Measurements from ENCODE around the gene TMEM132E. TPM values are rescaled to one million over a fixed set of nuclear protein-coding genes. Genes with fewer than 3 reads are reported as not detected.

The TMEM132E gene
- total RNA-seq, 1 experiment from 2014 or later = 0.04 TPM

GRCh38 chr17:34637041-34637547 is 57.7 kb downstream of the TMEM132E start:
- Histone ChIP-seq H3K27me3 (replicated peaks; ENCODE audit: insufficient read depth, low read depth, low read length, poor library complexity) (no peaks in the 10 kb centered on the region), H3K36me3 (ENCODE audit: insufficient read depth, low read length, poor library complexity, severe bottlenecking) (no peaks in the 10 kb centered on the region), H3K27ac (ENCODE audit: low read depth, low read length, poor library complexity, severe bottlenecking) (no peak overlapping the region), H3K4me3 (ENCODE audit: low read depth, low read length, poor library complexity, severe bottlenecking) (no peak overlapping the region), H3K4me1 (ENCODE audit: insufficient read depth, low read length, poor library complexity, severe bottlenecking) (no peaks in the 10 kb centered on the region), H3K9me3 (ENCODE audit: low read depth, low read length, poor library complexity, severe bottlenecking) (no peaks in the 10 kb centered on the region)
- CTCF ChIA-PET = interaction anchor here (0.6 to 0.9 kb wide), 2 partner anchors 52 to 470 kb away, joined by 3 to 8 read pairs; no protein-coding TSS in a partner anchor
- TF ChIP-seq EZH2 (IDR thresholded peaks at IDR 0.05; ENCODE audit: borderline replicate concordance, low read depth, low read length, poor library complexity, severe bottlenecking) (no peak), CTCF (conservative IDR thresholded peaks at IDR 0.05; ENCODE audit: low read depth, low read length) (no peak)
- POLR2A ChIA-PET (ENCODE audit: low non-redundant PET) = no interaction called here
- intact Hi-C loops (cut with micrococcal nuclease; ENCODE audit: unreplicated experiment) = no loop called here
- no TSS peak for BruUV-seq (replicated peaks)
- no peak for DNase-seq (ENCODE audit: low spot score)

GRCh38 chr17:34637548-34638525 is 58.5 kb downstream of the TMEM132E start:
- no peaks in the 10 kb centered on the region for H3K27me3 ChIP-seq (replicated peaks; ENCODE audit: insufficient read depth, low read depth, low read length, poor library complexity)

More at GRCh38 chr17:34637548-34638525, 58.5 kb downstream of the TMEM132E start:
- Histone ChIP-seq H3K36me3 (ENCODE audit: insufficient read depth, low read length, poor library complexity, severe bottlenecking) (no peaks in the 10 kb centered on the region), H3K4me1 (ENCODE audit: insufficient read depth, low read length, poor library complexity, severe bottlenecking) (no peaks in the 10 kb centered on the region), H3K9me3 (ENCODE audit: low read depth, low read length, poor library complexity, severe bottlenecking) (no peaks in the 10 kb centered on the region), H3K27ac (ENCODE audit: low read depth, low read length, poor library complexity, severe bottlenecking) (no peak overlapping the region), H3K4me3 (ENCODE audit: low read depth, low read length, poor library complexity, severe bottlenecking) (no peak overlapping the region)
- peak; percentile 66 for DNase-seq (ENCODE audit: low spot score)
- CTCF ChIA-PET = interaction anchor here (1.0 to 1.4 kb wide), 3 partner anchors 53 to 95 kb away, joined by 3 to 6 read pairs (median 4); no protein-coding TSS in a partner anchor
- POLR2A ChIA-PET (ENCODE audit: low non-redundant PET) = no interaction called here
- intact Hi-C loops (cut with micrococcal nuclease; ENCODE audit: unreplicated experiment) = loop anchor here (2.0 kb wide), 3 partner anchors 53 to 217 kb away; no protein-coding TSS in a partner anchor
- no TSS peak for BruUV-seq (replicated peaks)
- peak; percentile 72 for TF ChIP-seq CTCF (conservative IDR thresholded peaks at IDR 0.05; ENCODE audit: low read depth, low read length)
- TF ChIP-seq EZH2 (IDR thresholded peaks at IDR 0.05; ENCODE audit: borderline replicate concordance, low read depth, low read length, poor library complexity, severe bottlenecking) = no peak
